ENCODE results near the gene CCDC88B.

CCDC88B gene

DNA sequence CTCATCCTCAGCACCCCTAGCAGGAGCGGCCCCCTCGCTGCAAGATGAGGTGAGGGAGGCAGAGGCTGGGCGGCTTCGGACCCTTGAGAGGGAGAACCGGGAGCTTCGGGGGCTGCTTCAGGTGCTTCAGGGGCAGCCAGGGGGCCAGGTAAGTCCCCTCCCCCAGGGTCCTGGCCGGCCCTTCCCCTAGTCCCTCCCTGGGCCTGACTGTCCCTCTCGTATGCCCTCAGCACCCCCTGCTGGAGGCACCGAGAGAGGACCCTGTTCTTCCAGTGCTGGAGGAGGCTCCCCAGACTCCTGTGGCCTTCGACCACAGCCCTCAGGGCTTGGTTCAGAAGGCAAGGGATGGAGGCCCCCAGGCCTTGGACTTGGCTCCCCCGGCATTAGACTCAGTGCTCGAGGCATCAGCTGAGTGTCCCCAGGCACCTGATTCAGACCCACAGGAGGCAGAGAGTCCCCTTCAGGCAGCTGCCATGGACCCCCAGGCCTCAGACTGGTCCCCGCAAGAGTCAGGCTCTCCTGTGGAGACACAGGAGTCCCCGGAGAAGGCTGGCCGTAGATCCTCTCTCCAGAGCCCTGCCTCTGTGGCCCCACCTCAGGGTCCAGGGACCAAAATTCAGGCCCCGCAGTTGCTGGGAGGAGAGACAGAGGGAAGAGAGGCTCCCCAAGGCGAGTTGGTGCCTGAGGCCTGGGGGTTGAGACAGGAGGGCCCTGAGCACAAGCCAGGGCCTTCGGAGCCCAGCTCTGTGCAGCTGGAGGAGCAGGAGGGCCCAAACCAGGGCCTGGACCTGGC lies 4.0 kb downstream of the CCDC88B start:
- DNase-seq (ENCODE audit: low spot score) = no peak

DNA sequence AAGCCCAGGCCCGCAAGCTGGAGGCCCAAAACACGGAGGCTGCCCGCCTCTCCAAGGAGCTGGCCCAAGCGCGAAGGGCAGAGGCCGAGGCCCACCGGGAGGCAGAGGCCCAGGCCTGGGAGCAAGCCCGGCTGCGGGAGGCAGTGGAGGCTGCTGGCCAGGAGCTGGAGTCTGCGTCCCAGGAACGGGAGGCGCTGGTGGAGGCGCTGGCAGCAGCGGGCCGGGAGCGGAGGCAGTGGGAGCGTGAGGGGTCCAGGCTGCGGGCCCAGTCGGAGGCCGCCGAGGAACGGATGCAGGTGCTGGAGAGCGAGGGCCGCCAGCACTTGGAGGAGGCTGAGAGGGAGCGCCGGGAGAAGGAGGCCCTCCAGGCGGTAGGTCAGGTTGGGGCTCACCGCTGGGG lies 4.8 kb downstream of the CCDC88B start:
- DNase-seq (ENCODE audit: low spot score) = no peak

DNA sequence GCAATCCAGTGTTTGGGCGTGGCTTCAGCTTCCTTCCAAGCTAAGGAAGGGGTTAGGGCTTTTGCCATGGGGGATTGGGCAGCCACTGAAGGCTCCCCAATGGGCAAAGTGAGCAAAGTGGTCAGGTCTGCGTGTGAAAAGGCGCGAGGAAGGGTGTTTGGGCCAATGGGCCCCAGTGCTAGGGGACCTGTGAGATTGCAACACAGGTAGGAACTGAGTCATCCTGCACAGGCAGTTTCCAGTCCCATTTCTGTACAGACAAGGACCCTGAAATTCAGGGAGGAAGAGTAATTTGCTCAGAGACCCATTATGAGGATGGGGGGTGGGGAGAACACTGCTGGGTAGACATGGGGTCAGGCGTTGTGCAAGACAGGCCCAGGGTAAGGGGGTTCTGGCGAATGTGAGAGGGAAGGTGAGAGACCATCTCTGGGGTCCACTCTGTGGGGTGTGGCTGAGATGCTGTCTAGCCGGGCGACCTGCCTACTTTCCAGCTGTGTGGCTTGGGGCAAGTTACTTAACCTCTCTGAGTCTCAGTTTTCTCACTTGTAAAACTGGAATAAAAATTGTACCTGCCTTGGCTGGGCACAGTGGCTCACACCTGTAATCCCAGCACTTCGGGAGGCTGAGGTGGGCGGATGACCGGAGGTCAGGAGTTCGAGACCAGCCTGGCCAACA lies 7.3 kb downstream of the CCDC88B start:
- no peak for DNase-seq (ENCODE audit: low spot score)

DNA sequence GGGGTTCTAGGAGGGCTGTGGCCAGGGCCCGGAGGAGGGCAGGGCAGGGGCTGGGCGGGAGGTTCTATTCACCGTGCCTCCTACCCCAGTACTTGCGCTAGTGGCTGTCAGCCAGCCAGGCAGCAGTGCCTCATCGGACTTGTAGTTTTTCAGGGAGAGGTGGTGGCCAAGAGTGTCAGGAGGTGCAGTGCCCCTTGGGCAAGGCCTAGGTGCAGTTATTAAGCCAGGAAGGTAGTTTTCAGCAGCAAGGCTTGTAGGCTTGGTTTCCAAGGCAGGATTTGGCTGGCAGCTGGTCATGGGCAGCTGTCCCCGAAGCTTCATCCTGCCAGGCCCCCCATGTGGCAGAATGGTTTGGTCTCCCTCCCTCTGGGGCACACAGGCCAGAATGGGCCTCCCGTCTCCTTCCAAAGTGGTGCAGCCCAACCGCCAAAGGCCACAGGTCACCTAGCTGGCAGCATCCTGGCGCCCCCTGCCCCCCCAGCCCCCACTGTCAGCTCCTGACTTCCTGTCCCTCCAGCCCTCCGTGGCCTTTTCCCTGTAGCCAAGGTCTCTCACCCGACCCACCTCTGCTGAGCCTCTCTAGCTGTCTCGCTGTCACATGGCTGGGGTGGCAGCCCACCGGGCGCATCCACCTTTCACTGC lies 8.5 kb downstream of the CCDC88B start:
- no peak for DNase-seq (ENCODE audit: low spot score)

DNA sequence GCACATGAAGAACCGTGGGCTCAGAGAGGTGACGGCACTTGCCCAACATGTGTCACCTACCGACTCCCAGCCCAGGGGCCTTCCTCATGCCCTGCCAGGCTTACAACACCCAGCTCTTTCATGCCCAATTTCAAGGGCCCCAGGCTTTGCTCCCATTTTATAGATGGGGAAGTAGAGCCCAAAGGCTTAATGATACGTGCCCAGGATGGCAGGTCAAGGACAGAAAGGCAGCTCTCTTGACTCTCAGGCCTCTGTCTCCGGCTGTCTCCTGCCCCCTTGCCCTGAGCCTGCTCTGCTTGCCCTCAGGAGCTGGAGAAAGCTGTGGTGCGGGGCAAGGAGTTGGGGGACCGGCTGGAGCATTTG lies 9.0 kb downstream of the CCDC88B start:
- DNase-seq (ENCODE audit: low spot score) = no peak

DNA sequence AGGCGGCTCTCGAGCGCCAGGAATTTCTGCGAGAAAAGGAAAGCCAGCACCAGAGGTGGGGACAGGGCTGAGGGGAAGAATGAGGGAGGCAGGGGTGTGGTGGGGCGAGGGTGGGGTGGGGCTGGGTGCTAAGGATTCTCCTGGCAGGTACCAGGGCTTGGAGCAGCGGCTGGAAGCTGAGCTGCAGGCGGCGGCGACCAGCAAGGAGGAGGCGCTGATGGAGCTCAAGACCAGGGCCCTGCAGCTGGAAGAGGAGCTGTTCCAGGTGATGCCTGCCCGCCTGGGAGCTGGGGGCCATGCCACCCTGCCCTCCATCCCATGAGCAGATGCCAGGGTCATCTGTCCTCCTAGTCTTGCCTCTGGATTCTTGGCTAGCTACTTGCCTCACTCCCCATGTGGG lies 9.4 kb downstream of the CCDC88B start:
- no peak for DNase-seq (ENCODE audit: low spot score)

DNA sequence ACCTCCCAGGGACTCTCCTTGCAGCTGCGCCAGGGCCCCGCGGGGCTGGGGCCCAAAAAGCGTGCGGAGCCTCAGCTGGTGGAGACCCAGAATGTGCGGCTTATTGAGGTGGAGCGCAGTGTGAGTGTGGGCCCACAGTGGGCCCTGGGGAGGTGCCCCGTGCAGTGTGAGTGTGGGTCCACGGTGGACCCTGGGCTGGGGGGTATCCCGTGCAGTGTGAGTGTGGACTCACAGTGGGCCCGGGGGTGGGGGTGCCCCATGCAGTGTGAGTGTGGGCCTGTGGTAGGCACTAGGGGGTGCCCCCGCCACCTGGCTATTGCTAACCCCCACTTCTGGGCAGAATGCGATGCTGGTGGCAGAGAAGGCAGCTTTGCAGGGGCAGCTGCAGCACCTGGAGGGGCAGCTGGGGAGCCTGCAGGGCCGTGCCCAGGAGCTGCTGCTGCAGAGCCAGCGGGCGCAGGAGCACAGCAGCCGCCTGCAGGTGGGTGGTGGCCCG lies 11.2 kb downstream of the CCDC88B start:
- no peak for DNase-seq (ENCODE audit: low spot score)

DNA sequence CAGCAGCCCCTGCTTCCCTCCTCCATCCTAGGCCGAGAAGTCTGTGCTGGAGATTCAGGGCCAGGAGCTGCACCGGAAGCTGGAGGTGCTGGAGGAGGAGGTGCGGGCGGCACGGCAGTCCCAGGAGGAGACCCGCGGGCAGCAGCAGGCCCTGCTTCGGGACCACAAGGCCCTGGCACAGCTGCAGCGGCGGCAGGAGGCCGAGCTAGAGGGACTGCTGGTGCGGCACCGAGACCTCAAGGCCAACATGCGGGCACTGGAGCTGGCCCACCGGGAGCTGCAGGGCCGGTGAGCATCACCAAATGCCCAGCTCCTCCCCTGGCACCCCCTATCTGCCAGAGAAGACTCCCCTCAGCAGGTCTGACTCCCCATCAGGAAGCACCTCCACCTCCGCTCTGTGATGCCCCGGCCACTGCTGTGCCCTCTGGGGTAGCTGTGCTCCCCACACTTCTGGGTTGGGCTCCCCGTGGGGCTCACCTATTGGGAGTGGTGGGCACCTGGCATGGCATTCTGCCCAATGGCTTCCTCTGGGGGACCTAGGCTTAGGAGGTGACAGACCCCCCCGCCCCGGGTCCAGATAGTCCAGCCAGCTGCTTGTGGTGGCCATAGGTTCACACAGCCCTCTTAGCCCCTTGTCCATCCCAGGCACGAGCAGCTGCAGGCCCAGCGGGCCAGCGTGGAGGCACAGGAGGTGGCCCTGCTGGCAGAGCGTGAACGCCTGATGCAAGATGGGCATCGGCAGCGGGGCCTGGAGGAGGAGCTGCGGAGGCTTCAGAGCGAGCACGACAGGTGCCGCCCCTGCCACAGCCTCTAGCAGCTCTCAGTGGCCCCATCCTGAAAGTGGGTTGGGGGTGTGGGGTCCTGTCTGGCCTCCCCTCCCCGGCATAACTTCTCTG lies 12.3 kb downstream of the CCDC88B start:
- no peak for DNase-seq (ENCODE audit: low spot score)

DNA sequence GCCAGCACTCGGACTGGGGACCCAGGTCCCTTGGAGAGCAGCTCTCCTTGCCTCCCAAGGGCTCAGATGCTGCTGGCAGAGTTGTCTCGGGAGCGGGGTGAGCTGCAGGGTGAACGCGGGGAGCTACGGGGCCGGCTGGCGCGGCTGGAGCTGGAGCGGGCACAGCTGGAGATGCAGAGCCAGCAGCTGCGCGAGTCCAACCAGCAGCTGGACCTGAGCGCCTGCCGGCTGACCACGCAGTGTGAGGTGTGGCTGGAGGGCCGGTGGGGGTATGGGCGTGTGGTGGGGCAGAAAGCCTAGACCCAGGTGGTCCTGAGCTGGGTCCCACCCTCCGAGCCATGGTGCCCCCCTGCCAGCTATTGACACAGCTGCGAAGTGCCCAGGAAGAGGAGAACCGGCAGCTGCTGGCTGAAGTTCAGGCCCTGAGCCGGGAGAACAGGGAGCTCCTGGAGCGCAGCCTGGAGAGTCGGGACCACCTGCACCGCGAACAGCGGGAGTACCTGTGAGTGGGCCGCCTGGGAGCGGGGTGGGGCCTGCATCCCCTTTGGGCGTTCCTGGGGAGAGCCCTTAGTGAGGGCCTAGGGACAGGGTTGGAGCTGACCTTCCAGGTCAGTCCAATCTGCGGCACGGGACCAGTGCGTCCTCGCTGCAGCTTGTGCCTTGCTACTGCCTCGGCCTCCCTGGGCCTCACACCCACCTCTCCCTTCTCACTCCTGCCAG lies 13.2 kb downstream of the CCDC88B start:
- no peak for DNase-seq (ENCODE audit: low spot score)

DNA sequence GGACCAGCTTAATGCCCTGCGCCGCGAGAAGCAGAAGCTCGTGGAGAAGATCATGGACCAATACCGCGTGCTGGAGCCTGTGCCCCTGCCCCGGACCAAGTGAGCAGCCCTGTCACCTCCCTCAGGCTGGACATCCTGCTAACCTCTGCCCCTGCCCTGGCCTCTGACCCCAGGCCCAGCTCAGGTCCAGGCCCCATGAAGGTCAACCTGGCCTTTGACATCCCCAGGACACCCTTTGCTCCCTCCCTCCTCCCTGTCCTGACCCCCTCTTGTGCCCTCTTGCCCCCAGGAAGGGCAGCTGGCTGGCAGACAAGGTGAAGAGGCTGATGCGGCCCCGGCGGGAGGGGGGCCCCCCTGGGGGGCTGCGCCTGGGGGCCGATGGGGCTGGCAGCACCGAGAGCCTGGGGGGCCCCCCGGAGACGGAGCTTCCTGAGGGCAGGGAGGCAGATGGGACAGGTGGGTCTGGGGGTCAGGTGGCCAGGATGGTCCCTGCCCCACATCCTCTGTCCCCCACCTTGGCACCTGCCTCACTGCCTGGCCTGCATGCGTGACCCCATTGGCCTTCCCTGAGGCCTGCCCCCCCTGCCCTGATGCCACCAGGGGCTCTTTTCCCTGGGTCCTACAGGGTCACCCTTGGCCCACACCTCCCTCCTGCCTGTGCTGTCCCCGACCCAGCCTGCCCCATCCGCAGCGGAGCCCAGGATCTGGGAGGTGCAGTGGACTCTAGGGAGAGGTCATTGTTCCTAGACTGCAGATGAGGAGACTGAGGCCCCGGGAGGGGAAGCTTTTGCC lies 13.9 kb downstream of the CCDC88B start:
- DNase-seq (ENCODE audit: low spot score) = no peak

DNA sequence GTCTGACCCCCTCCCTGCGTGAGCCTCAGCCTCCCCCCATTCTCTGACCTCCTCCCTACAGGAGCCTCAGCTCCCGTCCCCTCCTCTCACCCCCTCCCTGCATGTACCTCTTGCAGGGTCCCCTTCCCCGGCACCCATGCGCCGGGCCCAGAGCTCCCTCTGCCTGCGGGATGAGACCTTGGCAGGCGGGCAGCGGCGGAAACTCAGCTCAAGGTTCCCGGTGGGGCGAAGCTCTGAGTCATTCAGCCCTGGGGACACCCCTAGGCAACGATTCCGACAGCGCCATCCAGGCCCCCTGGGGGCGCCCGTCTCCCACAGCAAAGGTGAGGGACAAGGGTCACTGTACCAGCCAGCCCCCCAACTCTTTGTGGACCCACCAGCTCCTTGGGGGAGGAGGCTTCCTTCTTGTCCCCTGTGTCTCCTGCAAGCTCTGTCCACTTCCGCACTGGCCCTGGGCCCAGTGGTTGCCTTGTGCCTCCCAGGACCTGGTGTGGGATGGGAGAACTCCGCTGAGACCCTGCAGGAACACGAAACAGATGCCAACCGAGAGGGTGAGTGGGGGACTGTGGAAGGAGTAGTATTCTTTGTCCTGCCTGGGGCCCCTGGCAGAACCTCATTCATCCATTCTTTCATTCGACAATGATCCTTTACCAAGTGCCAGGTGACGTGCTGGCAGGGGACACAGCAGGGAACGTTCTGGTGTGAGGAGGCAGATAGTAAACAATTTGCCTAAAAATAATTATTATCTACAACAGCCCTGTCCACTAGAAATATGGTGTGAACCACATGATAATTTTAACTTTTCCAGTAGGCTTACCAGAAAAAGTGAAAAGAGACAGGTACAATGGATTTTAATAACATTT lies 15.3 kb downstream of the CCDC88B start:
- DNase-seq (ENCODE audit: low spot score) = peak; percentile 93

DNA sequence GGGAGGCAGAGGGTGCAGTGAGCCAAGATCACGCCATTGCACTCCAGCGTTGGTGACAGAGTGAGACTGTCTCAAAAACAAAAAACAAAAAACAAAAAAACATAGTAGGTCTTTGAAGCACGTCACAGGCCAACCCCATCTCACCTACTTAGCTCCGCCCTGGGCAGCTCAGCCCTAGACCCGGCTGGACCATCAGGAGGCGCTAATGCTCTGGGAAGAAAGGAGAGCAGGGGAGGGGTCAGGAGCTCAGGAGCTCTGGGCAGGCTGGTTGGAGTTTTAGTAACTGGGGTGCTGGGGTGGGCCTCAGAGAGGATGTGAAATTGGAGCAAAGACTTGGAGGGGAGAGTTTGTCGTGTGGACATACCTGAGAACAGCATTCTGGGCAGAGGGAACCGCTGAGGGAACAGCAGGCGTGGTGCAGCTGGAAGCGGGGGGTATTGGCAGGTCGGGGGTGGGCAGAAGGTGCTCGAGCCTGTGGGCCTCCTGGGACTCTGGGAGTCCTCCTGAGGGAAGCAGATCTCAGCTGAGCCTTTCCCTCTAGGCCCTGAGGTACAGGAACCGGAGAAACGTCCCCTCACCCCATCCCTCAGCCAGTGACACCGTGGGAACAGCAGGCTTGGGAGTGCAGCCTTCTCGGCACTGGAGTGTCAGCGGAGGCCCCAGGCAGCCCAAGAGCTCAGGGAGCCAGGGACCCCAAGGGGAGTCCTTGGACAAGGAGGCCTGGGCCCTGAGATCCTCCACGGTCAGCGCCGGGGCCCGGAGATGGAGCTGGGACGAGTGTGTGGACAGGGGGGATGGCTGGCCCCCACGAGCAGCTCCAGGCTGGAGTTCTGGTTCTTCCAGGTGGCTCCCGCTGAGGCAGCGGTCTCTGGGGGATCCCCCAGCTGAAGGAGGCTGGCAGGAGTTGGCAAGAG lies 16.8 kb downstream of the CCDC88B start:
- DNase-seq (ENCODE audit: low spot score) = peak; percentile 87

DNA sequence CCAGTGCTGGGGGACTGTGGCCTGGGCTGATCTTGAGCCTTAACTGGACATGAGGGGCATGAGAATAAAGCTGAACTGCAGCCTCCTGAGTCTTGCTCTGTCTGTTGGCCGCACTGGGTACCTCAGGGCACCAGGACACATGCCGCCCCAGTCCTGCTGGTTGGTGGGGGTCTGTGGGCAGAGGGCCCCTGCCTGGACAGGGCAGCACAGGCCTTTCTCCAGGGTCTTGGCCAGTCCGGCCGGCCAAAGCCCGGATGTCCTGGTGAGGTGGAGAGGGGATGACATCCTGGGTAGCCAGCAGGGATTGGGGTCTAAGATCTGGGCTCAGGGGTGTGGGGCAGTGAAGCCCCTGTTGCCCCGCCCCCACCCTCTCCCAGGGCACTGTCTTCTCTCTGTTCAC lies 17.4 kb downstream of the CCDC88B start:
- DNase-seq (ENCODE audit: low spot score) = no peak

DNA sequence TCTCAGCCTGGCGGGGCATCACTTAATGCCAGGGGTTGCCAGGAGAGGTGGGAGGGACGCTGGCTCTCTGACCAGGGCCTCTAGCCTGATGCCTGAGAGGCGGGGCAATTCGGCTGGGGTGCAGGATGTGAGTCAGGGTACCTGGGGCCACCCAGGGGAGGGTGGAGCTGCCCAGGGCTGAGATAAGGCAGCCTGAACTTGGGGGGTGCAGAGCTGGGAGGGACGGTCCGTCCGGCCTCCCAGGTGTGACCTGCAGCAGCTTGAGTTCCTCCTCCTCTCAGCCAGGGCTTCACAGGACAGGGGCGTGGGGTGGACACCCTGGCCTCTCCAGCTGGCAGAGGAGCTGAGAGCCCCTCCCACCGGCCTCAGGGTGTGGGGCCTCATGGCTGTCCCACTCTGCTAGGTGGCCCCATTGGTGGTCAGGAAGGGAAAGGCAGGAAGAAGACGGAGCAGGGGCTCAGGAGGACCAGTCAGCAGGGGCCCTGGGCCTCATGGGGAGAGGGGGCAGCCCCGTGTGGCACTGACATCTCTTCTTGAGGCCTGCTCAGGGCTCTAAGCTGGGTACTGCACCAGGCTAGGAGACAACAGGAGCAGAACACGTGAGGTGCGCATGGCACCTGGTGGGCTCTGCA lies 18.0 kb downstream of the CCDC88B start:
- no peak for DNase-seq (ENCODE audit: low spot score)

DNA sequence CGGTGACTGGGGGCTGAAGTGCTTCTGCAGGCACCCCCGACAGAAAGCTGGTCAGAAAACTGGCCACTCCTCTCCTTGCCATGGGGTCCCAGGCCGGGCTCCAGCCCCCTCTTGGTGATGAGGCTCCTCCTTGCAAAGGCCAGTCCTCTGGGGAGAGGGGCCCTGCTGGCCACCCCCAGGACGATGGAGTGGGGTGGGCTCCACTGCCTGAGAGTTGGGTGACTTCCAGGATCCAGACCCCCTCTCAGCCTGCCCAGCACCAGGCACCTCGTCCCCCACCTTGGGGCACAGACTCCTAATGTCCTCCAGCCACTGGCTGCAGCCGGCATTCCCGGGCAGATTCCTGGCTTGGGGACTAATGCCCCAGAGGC lies 18.5 kb downstream of the CCDC88B start:
- no peak for DNase-seq (ENCODE audit: low spot score)

DNA sequence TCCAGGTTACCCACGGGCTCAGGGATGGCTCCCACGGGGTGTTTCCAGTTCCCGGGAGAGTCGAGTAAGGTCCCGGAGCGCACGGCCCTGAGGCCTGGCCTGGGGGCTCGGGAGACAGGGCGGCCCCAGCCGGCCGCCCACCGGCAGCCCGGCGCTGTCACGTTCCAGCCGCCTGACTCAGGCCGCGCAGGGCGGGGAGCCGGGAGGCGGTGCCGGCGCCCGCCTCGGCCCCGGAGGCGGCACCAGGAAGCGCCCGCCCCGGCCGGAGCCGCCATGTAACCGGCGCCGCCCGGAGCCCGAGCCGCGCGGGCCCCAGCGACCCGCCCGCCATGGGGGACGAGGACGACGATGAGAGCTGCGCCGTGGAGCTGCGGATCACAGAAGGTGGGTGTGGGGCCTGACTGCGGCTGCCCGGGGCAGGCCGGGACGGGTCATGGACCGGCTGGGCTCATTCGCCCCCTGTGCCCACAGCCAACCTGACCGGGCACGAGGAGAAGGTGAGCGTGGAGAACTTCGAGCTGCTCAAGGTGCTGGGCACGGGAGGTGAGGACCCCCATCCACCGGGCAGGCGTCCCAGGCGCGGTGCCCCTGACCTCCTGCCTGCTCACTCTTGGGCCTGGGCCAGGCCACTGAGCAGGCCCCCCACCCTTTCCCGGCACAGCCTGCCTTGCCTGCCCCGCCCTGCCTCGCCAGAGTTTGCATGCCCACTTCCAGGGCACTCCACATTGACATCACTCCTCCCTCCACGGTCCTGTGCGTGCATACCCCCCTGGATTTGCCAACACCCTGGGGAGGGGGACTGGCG lies 19.1 kb downstream of the CCDC88B start, which contains the start of gene RPS6KA4:
TSS of gene RPS6KA4 (plus strand) at position 256 of the 805 bp plus-strand sequence. CDS start at position 330, 74 bp downstream.
- peak; percentile 95 for DNase-seq (ENCODE audit: low spot score)
